Measurements from ENCODE around the gene ADORA1.

The ADORA1 gene

DNA sequence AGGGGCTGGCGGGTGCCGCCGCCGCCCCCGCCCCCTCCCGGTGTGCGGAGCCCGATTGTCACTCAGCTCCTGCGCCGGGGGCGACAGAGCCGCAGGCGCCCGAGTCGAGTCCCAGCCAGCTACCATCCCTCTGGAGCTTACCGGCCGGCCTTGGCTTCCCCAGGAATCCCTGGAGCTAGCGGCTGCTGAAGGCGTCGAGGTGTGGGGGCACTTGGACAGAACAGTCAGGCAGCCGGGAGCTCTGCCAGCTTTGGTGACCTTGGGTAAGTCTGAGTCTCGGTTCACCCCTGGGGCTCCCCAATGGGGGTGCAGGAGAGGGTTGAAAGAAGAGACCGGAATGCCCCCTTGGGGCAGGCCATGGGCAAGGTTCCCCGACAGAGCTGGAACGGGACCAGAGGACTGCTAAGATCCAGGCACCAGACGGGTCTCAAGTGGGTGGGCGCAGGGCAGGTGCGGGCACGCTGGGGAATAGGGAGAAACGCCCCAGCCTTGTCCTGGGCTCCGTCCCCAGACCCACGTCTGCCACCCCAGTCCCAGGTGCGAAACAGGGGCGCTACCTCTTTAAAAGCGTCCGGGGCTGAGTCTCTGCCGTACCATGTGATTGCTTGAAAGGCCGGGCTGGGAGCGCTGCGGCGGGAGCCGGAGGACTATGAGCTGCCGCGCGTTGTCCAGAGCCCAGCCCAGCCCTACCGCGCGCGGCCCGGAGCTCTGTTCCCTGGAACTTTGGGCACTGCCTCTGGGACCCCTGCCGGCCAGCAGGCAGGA lies at the start of gene ADORA1:
TSS of gene ADORA1 (plus strand) at position 61 of the 765 bp plus-strand sequence. CDS start 1,116 bp downstream, outside the sequence.
- peak; percentile 49 for DNase-seq (ENCODE audit: low spot score)

DNA sequence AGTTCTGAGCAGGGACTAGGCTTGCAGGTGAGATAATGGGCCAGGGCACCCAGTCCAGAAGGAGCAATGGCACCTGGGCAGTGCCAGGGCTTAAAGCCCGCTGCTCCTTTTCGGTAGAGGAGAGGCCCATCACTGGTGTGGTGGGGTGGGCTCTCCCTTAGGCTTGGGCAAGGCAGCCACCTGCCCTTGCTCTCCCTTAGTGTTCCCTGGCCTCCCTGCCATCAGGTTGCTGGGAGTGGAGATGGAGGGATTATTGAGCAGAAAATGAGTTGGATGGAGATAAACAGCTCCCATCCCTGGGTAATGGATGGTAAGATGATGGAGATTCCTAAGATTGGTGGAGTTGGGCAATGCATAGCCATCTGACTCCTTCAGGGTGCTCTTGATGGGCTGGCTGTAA lies 49.6 kb upstream of the ADORA1 start:
- no peak for DNase-seq (ENCODE audit: low spot score)

DNA sequence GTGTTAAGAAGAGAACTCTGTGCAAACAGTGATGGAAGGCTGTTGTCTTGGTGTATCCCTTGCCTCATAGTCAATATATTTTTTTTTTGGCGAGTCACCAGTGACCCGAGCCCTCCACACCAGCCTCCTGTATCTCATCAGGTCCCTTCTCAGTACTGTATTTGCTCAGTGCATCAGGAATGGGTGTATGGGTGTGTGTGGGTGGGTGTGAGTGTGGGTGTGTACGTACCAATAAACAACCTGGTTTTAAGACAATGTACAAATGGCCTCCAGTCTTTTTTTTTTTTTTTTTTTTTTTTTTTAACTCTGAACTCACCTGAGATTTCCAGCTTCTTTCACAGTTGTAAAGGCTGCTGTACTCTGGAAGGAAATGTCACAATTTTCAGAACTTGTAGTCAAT lies 49.0 kb upstream of the ADORA1 start:
- DNase-seq (ENCODE audit: low spot score): no peak

GRCh38 chr1:203080456-203080855 lies 47.1 kb upstream of the ADORA1 start:
- DNase-seq (ENCODE audit: low spot score): no peak

DNA sequence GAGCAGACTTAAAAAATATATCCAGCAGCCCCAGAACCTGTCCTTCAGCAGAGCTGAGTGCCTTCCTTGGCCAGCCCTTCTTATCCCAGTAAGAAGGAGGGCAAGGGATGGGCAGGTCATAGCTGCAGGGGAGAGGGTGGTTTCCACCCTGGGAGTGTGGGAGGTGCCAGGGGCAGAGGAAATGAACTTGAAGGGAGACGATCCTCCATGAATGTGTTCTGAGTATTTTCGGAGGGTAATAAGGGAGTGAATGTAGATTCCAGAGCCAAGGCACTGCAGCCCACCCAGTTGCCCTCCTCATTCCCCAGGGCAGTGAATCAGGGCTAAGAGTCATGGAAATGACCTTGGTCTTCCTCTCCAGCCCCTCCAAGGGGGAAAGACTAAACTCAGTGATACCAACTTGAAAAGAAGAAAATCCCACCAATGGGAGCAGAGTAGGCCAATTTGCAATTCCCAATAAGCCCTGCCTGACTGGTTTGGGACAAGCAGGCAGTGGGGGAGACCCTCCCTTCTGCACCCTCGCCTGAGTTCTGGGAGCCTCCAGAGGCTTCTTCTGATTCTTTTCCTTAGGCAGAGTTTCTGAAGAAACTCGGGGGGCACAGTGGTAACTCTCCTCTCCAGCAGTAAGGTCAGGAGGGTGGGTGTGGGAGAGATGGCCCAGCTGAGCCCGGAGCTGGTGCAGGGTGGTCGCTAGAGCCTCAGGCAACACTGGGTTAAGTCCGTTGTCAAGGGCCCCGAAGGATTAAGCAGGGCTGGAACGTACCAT lies 45.9 kb upstream of the ADORA1 start:
- no peak for DNase-seq (ENCODE audit: low spot score)

DNA sequence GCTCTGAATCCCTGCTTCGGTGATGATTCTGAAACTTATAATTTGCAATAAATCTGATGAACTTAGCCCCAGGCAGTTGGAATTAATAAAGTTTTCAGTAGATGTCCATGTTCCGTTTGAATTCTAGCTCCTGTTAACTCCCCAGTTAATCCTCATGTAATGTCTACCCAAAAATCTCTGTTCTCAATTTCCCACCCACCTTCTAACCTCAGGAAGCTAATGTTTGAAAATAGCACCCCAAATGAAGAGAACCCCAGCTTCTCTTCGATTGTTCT lies 45.4 kb upstream of the ADORA1 start:
- no peak for DNase-seq (ENCODE audit: low spot score)

- no peak for DNase-seq (ENCODE audit: low spot score)
Observed at GRCh38 chr1:203082571-203083462, 44.7 kb upstream of the ADORA1 start.

DNA sequence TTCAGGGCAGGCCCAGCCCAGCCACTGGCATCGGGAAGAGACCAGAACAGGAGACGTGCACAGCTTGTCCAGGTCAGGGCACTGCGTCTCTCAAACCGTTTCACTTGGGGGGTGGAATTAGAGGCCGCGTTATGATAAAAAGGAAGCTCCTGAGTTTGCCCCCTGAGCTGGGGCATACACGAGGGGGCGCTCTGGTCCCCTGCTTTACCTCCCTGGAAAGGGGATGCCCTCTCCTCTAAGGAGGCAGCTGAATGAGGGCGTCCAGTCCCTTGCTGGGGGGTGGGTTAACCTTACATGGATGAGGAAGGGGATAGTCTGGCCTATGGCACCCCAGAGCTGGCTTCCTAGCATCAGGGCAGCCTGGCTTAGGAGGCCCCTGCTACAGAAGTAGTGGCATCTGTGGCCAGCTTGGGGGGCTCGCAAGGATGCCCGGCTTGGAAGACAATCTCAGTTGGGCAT lies 44.0 kb upstream of the ADORA1 start:
- no peak for DNase-seq (ENCODE audit: low spot score)

DNA sequence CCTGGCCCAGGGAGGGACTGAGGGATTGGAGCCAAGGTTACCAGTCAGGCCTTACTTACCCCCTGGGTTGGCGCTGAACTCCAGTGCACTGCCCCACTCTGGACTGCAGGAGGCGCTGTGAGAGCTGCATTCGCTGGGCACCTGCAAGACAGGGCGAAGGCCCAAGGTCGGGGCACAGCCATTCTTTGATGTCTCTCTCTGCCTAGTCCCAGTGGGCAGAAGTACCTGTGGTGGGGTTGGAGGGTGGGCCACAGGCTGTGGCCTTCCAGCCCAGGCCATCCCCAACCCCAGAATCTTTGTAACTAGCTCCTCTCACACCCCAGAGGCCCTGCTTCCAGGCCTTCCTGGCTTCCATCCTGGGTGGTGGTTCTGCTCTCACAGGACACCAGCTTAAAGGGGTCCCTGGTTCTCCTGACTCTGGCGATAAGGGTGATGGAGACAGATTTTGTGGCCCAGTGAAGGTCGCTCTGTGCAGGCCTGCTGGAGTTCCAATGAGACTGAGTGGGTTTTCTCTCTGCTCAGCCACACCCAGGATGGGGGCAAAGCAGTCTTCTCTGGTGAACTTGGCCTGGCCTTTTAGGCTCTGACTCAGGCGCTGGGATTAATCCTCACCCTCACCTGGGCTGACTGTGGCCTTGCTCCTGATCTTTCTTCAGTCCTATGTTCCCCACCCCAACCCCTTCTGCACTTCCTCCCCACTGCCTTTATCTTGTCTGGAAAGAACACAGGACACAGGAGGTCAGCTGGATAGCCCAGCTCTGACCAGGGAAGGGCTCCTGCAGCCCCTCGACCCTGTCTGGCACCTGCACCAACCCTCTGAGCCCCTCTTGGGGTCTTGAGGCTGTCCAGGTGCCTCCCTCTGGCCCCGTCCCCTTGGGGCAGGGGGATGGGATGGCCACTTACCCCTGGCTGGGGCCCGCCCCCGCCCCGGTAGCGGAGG lies 42.7 kb upstream of the ADORA1 start:
- DNase-seq (ENCODE audit: low spot score): peak; percentile 51

DNA sequence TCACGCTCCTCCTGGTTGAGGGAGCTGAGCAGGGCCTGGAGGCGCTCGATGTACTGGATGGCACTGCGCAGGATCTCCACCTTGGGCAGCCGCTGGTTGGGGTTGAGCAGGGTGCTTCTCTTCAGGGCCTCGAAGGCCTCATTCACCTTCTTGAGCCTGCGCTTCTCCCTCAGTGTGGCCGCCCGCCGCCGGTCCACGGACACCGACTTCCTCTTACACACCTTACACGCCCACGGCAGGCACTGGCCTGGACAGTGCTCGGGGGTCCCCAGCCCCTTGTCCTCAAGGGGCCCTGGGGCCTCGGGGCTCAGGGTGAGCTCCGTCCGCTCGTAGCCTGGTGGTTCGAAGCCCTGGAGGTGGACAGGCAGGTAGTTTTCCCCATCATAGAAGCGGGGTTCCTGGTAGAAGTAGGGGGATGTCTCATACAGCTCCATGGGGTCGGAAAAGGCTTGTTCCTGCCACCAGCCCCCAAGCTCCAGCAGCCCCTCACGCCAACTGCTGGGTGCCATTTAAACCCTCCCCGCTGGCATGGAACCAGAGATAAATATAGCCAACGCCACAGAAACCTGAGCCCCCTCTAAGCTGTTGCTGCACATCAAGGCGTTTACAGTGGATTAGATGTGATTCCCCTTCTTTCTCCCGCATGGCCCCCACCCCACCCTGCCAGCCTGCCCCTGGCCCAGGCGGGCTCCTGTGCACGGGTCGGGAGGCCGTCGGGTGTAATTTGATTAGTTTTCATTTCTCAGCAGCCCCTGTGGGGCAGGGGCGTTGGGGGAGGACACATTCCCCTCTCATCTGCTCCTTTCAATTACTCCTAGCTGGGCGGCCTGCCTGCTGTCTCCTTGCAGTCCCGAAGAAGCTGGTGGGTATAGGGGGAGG lies 41.8 kb upstream of the ADORA1 start, which contains the start of gene MYOG:
TSS of gene MYOG (minus strand) at position 485 of the 879 bp plus-strand sequence. CDS start at position 434, 51 bp downstream.
- DNase-seq (ENCODE audit: low spot score): no peak

DNA sequence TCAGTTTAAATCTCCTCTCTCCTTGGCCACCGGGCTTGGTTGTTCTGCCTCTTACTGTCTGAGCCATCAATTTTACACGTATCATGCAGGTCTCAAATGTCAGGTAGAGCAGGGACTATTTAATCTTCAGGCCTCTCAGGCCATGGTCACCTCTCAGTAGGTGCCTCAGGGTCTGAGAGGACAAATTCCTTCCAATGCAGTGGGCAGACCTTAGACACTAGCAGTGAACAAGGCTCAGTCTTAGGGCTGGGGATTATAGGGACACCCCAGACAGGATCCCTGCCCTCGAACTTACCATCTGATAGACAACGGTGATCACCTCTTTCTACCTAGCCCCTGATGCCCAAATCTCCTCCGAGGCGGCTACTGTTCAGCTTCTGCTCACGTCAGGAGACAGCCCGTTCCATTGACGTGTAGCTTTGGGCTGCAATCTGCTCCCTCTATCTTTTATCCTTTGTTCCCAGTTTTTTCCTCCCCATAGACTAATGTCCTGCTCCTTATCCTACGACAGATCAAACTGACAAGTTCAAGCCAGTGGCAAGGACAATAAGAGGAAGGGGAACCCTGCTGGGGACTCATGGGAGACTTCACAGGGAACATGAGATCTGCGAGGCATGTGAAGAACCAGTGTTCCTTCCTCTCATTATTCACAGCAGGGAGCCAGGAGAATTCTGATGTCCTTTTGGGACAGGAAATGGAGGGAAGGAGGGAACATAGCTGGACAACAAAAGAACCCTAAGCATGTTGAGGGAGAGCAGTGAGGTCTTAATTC lies 40.3 kb upstream of the ADORA1 start:
- DNase-seq (ENCODE audit: low spot score): no peak

DNA sequence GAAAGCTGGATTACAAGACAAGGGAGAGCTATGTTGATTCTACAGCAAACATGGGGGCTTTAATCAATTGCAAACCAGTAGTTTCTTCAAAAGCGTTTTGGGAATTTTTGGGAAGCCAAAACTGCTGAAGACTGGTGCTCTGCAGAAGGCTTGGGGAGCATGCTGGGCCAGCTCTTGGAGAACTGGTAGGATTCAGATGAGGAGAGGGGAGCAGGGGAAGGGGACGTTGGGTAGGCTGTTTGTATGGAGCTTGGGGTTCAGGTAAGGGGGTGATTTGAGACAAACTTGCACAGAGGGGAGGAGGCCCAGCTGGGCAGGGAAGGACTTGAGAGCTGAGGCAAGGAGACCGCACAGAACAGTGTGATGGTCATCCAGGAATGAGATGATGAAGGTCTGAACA lies 39.1 kb upstream of the ADORA1 start:
- no peak for DNase-seq (ENCODE audit: low spot score)

- no peak for DNase-seq (ENCODE audit: low spot score)
Observed at GRCh38 chr1:203089001-203089650, 38.4 kb upstream of the ADORA1 start.

DNA sequence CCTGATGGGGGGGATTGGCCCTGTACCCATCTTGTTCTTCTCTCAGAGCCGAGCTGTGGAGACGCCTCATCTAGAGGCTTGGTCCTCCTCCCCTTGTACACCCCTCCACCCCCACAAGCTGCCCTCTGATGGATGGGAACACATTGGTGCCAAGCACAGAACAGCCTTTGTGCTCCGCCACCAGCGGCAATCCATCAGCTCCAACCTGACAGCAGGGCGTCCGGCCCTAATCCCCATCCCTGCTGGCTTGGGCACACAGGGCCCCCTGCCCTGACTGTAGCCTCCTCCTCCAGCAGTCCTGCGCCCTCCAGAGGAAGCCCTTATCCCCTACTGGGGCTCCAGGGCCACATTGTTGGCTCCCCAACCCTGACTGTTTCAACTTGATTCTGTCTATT lies 37.9 kb upstream of the ADORA1 start:
- DNase-seq (ENCODE audit: low spot score): no peak

- no peak for DNase-seq (ENCODE audit: low spot score)
Observed at GRCh38 chr1:203090421-203091198, 36.9 kb upstream of the ADORA1 start.

DNA sequence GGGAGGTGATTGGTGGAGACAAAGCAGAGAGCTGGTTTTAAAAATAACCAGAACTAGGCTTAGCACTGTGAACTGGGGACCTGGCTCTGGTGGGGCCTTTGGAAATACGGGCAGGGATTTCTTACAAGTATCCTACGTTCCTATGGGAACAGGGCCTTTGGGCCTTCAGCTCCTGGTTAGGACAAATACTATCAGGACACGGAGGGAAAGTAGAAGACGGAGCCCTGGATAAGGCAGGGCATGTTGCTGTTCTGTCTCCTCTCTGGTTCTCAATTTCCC lies 36.4 kb upstream of the ADORA1 start:
- DNase-seq (ENCODE audit: low spot score): no peak

- DNase-seq (ENCODE audit: low spot score): no peak
Observed at GRCh38 chr1:203091761-203092330, 35.7 kb upstream of the ADORA1 start.

GRCh38 chr1:203093754-203094410 lies 33.6 kb upstream of the ADORA1 start:
- DNase-seq (ENCODE audit: low spot score): no peak

Measured in HuH-7 (cell line).